ENCODE measurements around the gene LGI4.

Gene LGI4

DNA sequence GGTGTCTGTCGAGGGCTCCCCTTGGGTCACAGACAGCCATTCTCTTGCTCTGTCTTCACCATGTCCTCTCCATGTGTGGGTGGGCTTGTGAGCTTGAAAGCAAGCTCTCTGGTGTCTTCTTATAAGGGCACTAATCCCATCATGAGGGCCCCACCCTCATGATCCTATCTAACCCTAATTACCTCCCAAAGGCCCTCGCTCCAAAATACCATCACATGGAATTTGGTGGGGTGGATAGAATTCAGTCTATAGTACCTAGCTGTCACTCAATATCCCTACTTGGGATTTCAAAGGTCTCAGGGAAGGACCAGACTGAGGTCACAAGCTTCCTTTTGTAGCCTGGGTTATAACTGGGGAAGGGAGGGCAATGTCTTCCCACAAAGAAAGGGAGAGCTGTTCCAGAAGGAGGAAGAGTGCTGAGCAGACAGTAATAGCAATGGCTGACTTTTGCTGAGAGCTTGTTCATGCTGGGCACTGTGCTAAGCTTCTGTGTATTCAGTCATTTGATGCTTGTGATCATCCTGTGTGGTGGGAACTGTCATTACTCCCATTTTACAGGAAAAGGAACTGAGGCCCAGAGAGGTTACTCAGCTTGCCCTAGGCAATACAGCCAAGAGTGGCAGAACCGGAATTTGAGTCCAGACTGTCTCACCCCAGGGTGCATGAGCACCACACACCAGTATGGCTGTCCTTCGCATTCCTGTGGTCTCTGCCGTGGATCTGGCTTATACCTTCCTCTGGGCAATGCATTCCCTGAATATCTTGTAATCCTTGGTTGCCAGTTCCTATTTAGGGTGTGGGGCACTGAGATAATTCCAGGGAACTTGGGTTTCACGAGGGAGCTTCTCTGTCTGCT, 27.8 kb upstream of the LGI4 start:
- H3K27me3 ChIP-seq (ENCODE audit: insufficient read depth, poor library complexity, severe bottlenecking): no peaks in the 10 kb centered on the region
- DNase-seq (ENCODE audit: low read depth in 1 of 2, low spot score in 1 of 2): no peak
- H3K27ac ChIP-seq (replicated peaks): no peak overlapping the region
- no peak overlapping the region for H3K4me3 ChIP-seq (replicated peaks; ENCODE audit: insufficient read depth, low read length)
- TF ChIP-seq POLR2AphosphoS5 (IDR thresholded peaks at IDR 0.05; ENCODE audit: low read depth) (no peak), SPI1 (IDR thresholded peaks at IDR 0.05; ENCODE audit: borderline replicate concordance, low read depth) (no peak), GABPA (IDR thresholded peaks at IDR 0.05; ENCODE audit: low read depth) (no peak)
- TF ChIP-seq, protein P1, sequence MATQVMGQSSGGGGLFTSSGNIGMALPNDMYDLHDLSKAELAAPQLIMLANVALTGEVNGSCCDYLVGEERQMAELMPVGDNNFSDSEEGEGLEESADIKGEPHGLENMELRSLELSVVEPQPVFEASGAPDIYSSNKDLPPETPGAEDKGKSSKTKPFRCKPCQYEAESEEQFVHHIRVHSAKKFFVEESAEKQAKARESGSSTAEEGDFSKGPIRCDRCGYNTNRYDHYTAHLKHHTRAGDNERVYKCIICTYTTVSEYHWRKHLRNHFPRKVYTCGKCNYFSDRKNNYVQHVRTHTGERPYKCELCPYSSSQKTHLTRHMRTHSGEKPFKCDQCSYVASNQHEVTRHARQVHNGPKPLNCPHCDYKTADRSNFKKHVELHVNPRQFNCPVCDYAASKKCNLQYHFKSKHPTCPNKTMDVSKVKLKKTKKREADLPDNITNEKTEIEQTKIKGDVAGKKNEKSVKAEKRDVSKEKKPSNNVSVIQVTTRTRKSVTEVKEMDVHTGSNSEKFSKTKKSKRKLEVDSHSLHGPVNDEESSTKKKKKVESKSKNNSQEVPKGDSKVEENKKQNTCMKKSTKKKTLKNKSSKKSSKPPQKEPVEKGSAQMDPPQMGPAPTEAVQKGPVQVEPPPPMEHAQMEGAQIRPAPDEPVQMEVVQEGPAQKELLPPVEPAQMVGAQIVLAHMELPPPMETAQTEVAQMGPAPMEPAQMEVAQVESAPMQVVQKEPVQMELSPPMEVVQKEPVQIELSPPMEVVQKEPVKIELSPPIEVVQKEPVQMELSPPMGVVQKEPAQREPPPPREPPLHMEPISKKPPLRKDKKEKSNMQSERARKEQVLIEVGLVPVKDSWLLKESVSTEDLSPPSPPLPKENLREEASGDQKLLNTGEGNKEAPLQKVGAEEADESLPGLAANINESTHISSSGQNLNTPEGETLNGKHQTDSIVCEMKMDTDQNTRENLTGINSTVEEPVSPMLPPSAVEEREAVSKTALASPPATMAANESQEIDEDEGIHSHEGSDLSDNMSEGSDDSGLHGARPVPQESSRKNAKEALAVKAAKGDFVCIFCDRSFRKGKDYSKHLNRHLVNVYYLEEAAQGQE (IDR thresholded peaks at IDR 0.05; ENCODE audit: insufficient replicate concordance, low read depth): no peak

DNA sequence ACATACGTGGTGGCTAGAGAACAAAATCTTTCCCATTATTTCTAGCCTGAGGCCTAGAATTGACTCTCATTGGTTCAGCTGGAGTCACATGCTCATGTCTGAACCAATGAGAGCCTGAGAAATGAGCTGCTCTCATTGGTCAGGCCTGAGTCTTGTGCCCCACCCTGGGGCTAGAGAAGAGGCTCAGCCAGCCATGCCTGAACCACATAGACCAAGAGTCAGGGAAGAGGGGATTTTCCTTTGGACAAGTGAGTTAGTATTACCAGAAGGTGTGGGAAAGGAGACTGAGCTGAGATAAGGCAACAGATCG, 26.5 kb upstream of the LGI4 start:
- H3K27ac ChIP-seq (replicated peaks): no peak overlapping the region
- no peak for DNase-seq (ENCODE audit: low read depth in 1 of 2, low spot score in 1 of 2)
- TF ChIP-seq, protein P2, sequence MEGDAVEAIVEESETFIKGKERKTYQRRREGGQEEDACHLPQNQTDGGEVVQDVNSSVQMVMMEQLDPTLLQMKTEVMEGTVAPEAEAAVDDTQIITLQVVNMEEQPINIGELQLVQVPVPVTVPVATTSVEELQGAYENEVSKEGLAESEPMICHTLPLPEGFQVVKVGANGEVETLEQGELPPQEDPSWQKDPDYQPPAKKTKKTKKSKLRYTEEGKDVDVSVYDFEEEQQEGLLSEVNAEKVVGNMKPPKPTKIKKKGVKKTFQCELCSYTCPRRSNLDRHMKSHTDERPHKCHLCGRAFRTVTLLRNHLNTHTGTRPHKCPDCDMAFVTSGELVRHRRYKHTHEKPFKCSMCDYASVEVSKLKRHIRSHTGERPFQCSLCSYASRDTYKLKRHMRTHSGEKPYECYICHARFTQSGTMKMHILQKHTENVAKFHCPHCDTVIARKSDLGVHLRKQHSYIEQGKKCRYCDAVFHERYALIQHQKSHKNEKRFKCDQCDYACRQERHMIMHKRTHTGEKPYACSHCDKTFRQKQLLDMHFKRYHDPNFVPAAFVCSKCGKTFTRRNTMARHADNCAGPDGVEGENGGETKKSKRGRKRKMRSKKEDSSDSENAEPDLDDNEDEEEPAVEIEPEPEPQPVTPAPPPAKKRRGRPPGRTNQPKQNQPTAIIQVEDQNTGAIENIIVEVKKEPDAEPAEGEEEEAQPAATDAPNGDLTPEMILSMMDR (IDR thresholded peaks at IDR 0.05; ENCODE audit: insufficient read depth, low read length): no peak
- TF ChIP-seq GABPA (IDR thresholded peaks at IDR 0.05; ENCODE audit: low read depth) (no peak), SPI1 (IDR thresholded peaks at IDR 0.05; ENCODE audit: borderline replicate concordance, low read depth) (no peak), POLR2AphosphoS5 (IDR thresholded peaks at IDR 0.05; ENCODE audit: low read depth) (no peak)
- TF ChIP-seq, protein P1 (IDR thresholded peaks at IDR 0.05; ENCODE audit: insufficient replicate concordance, low read depth): no peak
- no peak overlapping the region for H3K4me3 ChIP-seq (replicated peaks; ENCODE audit: insufficient read depth, low read length)
- no peaks in the 10 kb centered on the region for H3K27me3 ChIP-seq (ENCODE audit: insufficient read depth, poor library complexity, severe bottlenecking)

DNA sequence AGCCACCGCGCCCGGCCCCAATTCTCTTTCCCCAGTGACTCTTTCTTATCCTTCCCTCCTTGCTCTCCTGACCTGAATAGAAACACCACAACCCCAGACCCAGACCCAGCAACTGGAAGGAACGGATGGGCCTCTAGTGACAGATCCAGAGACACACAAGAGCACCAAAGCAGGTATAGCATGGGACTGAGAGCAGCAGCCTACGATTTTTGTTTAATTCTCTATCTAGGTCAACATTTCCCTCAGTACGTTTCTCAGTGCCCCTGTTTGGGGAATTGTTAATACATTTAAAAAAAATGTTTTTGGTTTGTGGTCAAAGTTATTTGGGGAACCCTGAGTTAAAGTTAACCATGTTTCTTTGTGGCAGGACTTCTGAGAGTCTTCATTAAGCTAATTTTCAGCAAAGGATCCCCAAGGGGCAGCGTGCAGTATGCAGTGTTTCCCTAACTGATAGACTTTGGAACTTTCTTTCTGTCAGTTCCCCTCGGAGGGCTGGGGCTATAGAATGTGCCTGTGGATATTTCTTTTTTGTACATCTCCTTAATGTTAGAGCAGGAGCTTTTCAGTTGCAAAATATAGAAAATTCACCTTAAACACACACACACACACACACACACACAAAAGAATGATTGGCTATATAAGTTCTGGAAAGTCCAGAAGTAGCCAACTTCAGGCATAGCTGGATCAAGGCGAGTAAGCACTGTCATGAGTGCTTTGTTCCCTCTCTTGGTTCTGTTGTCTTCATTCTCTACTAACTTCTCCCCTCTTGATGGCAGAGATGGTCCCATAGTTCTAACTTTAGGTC, 26.0 kb upstream of the LGI4 start:
- H3K4me3 ChIP-seq (replicated peaks; ENCODE audit: insufficient read depth, low read length): no peak overlapping the region
- no peaks in the 10 kb centered on the region for H3K27me3 ChIP-seq (ENCODE audit: insufficient read depth, poor library complexity, severe bottlenecking)
- DNase-seq (ENCODE audit: low read depth in 1 of 2, low spot score in 1 of 2): no peak
- TF ChIP-seq POLR2AphosphoS5 (IDR thresholded peaks at IDR 0.05; ENCODE audit: low read depth) (no peak), GABPA (IDR thresholded peaks at IDR 0.05; ENCODE audit: low read depth) (no peak), SPI1 (IDR thresholded peaks at IDR 0.05; ENCODE audit: borderline replicate concordance, low read depth) (no peak)
- TF ChIP-seq, protein P2 (IDR thresholded peaks at IDR 0.05; ENCODE audit: insufficient read depth, low read length): no peak
- TF ChIP-seq, protein P1 (IDR thresholded peaks at IDR 0.05; ENCODE audit: insufficient replicate concordance, low read depth): no peak
- no peak overlapping the region for H3K27ac ChIP-seq (replicated peaks)
